Stimulated activated CD8-positive, alpha-beta memory T cell treated with anti-CD3 and anti-CD28 coated beads, Interleukin-4, amount 100 ng/mL, for 24 hours (primary cell): ENCODE results near the gene TRPC4AP.

Source experiments
- DNase-seq: peaks from one replicate; pipeline ENCODE4 v3.0.0-alpha.2; 2020; ENCODE audit warnings: low read depth

The TRPC4AP gene

DNA sequence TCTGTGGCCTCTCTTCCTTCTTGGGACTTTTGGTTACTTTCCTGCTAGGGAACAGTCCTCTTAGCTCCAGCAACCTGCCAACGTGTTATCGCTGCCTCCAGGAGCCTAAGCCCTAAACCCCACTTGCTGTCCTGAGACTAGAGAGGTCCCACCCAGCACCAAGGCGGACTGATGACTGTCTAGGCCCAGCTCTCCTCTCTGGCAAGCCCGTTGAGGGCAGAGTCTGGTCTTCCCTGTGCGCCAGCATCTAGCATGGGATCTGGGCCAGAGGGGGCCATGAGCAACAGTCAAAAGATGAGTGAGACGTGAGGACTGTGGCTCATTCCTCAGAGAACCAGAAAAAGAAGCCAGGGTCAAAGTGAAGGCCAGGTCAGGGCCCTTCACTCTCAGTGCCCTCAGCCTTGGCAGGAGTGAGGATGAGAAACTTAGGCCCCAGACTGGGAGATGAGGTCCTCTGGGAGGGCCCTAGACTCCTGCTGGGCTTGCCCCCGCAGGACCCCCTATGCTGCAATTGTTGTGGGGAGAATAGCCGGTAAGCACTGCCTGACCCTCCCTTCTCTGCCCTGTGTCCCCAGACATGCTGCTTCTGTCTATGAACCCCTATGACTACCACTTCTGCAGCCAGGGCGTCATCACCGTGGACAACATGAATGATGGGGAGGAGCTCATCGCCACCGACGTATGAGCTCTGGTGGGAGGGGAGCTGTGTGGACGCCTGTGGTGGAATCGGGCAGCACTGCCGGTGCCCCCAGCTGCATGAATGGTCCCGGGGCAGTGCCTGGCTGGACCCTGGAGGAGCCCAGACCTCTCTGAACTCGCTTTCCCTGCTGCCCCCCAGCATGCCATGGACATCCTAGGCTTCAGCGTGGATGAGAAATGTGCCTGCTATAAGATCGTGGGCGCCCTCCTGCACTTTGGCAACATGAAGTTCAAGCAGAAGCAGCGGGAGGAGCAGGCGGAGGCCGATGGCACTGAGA, 106.0 kb downstream of the TRPC4AP start:
- DNase-seq: no peak

DNA sequence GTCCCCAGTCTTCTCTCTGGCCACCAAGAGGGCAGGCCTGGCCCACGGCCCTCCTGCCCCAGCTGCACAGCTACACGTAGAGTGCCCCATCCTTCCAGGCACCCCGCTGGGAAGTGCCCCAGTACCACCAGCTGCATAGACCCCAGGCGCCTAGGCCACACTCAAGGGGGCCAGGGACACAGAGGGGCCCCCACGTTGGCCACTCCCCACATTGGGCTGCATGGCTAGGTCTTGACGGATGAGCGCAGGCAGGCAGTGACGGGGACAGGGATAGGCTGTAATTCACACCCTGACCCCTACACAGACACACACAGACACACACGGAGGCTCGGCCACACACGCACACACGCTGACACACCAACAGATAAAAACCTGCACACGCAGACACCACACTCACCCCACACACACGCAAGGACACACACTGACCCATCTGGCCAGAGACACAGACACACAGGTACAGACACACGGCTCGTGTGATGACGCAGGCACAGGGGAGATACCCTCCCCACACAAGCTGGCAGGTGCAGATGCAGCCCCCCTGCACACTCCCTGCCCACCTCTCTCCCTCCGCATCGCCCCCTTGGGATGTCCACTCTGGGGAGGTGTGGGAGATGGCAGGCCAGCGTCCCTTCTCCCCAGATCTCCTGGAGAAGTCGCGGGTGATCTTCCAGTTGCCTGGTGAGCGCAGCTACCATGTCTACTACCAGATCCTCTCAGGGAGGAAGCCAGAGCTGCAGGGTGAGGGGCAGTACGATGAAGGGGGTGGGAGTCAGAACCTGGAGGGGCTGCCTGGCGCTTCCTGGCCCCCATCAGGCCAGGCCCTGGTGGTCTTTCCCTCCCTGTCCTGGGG, 106.9 kb downstream of the TRPC4AP start:
- DNase-seq: no peak

DNA sequence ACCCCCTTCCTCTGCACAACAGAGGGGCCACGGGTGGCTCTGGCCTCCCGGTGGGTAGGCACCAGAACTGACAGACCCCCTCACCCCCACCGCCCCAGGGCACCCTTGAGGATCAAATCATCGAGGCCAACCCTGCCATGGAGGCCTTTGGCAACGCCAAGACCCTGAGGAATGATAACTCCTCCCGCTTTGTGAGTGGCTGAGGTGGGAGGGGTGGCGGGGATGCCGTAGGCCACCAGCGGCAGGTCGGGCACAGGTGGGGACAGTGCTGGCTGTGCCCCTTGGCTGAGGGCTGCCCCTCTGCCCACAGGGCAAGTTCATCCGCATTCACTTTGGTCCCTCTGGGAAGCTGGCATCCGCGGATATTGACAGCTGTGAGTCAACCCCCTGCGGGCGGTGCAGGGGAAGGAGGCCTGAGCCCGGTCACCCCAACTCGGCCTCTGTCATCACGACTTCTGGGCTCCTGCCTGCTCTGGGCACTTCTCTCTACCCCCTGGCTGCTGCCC, 107.8 kb downstream of the TRPC4AP start:
- no peak for DNase-seq

DNA sequence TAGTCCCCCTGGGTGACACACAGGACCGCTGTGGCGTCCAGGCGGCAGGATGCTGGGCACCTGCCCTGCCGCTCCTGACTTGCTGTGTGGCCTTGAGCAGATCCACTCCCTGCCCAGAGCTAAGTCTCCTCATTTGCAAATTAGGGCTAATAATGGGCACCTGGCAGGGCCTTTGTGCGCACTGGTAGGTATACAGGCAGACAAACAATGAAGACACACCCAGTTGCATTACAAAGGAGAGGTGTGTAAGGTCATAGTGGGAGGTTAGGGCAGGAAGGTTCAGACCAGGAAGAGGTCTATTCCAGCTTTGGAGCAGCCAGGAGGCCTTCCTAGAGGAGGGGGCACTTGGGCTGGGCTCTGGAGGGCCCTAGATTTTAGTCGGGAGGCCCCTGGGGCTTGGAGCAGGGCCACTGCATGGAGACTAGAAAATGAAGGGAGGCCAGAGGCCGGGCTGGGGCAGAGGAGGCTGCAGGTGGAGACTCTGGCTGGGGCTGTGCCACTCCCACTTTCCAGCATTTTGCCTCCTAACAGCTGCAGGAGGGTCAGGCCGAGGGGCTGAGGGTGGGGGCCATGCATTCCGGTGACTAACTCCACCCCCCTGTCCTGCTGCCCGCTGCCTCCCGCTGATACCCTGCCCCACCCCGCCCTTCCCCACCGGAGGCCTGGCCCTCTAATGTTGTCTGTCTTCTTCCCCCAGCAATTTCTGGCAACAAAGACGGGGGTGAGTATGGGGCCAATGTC, 108.4 kb downstream of the TRPC4AP start:
- no peak for DNase-seq

GRCh38 chr20:34983089-34983820, 109.4 kb downstream of the TRPC4AP start:
- DNase-seq: no peak

GRCh38 chr20:34982270-34983088, 110.1 kb downstream of the TRPC4AP start:
- DNase-seq: no peak

GRCh38 chr20:34980543-34981233, 111.9 kb downstream of the TRPC4AP start:
- DNase-seq: no peak

DNA sequence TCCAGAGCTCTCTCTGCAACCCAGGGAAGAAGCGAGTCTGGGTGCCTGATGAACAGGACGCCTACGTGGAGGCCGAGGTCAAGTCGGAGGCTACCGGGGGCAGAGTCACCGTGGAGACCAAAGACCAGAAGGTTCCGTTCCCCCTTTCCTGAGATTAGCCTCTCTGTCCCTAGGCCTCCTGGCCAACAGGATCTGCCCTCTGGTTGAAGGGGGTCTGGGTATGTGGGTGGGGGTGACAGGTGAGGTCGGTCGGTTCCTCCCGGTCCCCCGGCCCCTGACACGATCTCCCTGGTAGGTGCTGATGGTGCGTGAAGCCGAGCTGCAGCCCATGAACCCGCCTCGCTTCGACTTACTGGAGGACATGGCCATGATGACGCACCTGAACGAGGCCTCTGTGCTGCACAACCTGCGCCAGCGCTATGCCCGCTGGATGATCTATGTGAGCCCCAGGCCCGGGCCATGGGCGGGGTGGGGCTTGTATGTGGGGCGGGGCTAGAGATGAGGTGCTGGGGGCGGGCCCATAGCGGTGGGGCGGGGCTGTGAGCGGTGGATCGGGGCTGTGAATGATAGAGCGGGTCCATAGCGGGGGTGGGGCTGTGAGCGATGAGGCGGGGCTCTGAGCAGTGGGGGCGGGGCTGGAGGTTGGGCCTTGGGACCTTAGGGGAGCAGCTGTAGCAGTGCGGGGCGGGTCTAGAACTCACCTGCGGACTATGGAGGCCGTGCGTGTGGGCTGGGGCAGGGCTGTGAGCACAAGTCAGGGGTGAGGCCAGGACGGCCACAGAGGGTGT, 113.0 kb downstream of the TRPC4AP start:
- no peak for DNase-seq

- DNase-seq: no peak
Measured at GRCh38 chr20:34978092-34978744, 114.4 kb downstream of the TRPC4AP start.

- no peak for DNase-seq
Measured at GRCh38 chr20:34977365-34978091, 115.1 kb downstream of the TRPC4AP start.

GRCh38 chr20:34976286-34976685, 116.3 kb downstream of the TRPC4AP start:
- DNase-seq: no peak

DNA sequence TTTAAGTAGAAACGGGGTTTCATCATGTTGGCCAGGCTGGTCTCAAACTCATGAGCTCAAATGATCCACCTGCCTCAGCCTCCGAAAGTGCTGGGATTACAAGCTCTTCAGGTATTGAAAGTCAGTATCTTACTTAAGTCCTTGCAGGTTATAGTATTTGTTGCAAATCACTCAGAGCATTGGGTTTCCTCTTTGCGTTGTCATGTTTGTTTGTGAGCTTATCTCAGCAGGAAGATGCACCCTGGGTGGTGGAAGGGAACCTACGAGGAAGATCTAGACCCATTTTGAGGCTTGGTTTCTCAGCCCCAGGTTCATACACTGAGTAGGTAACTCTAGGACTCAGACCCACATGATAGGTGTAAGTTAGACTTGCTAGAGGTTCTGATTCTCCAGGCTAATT, 118.4 kb downstream of the TRPC4AP start:
- DNase-seq: no peak

GRCh38 chr20:34971561-34972235, 120.9 kb downstream of the TRPC4AP start:
- DNase-seq: no peak

DNA sequence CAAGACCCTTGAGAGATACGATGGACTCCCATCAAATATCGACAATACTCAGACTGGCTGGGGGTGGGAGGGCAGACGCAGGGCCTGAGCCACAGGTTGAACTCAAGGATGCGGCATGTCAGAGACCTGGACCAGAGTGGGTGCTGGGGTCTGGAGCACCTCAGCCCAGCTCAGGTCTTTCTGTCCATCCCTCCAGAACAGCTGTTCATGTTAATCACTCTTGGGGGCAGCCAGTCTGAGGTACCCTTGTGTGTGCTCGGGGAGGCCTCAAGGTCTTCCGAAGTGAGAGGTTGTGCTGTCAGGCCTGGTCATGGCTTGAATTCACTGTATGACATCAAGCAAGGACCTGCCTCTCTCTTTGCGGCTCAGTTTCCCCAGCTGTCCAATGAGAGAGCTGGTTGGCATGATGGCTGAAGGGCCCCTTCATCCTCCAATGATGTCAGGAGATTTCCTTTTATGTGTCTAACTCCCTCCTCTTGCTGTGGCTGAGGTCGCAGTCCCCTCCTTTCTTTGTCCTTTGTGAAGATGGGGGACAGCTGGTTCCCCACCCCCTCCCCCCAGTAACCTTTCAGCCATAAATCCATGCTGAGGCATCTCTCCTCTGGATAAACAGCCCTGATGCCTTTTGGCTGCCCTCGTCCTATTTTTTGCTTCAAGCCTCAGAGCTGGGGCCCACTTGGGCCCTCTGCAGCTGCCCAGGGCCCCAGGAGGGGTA, 121.6 kb downstream of the TRPC4AP start:
- DNase-seq: no peak

- DNase-seq: no peak
Measured at GRCh38 chr20:34970193-34970840, 122.3 kb downstream of the TRPC4AP start.
